GM21367 (cell line): ENCODE results near the gene AGTPBP1.
A peak's percentile ranks its signal among the peaks of the same experiment; 100 is the strongest.
"Not testable (repeated sequence)": the region's sequence is repeated elsewhere in the genome, so short reads cannot be mapped to it uniquely, and the experiment has no call there.

ENCODE experiments used
- ATAC-seq: cut with Tn5 transposase; IDR thresholded peaks from one replicate; pipeline ENCODE4 v1.9.1; 2021; ENCODE audit not compliant: unreplicated experiment

AGTPBP1 gene

GRCh38 chr9:85741875-85742596 is at the start of gene AGTPBP1:
AGTPBP1 (minus strand) TSS chr9:85741954; CDS start chr9:85712533, 29,421 bp downstream.
- ATAC-seq, result peak; percentile 74

- ATAC-seq, result not testable (repeated sequence)
Measured at GRCh38 chr9:85786116-85786515, 44.4 kb upstream of the AGTPBP1 start.

GRCh38 chr9:85773844-85774243 is 32.1 kb upstream of the AGTPBP1 start:
- ATAC-seq, result not testable (repeated sequence)

- not testable (repeated sequence) for ATAC-seq
Measured at GRCh38 chr9:85761802-85762201, 20.0 kb upstream of the AGTPBP1 start.

- not testable (repeated sequence) for ATAC-seq
Measured at GRCh38 chr9:85757716-85758115, 16.0 kb upstream of the AGTPBP1 start.

GRCh38 chr9:85756216-85756615 is 14.5 kb upstream of the AGTPBP1 start:
- not testable (repeated sequence) for ATAC-seq

GRCh38 chr9:85746309-85746708 is 4.6 kb upstream of the AGTPBP1 start:
- ATAC-seq, result no peak

GRCh38 chr9:85745203-85745602 is 3.4 kb upstream of the AGTPBP1 start:
- no peak for ATAC-seq

- no peak for ATAC-seq
Measured at GRCh38 chr9:85744480-85744879, 2.7 kb upstream of the AGTPBP1 start.

GRCh38 chr9:85743275-85744128 is 1.7 kb upstream of the AGTPBP1 start:
- ATAC-seq, result no peak

- no peak for ATAC-seq
Measured at GRCh38 chr9:85742597-85742936, 813 bp upstream of the AGTPBP1 start.

- peak; percentile 34 for ATAC-seq
Measured at GRCh38 chr9:85741095-85741874, 469 bp downstream of the AGTPBP1 start.

- ATAC-seq, result no peak
Measured at GRCh38 chr9:85740787-85741094, 1.0 kb downstream of the AGTPBP1 start.

GRCh38 chr9:85738509-85738908 is 3.2 kb downstream of the AGTPBP1 start:
- no peak for ATAC-seq

- ATAC-seq, result no peak
Measured at GRCh38 chr9:85737671-85738070, 4.1 kb downstream of the AGTPBP1 start.

GRCh38 chr9:85730916-85731630 is 10.7 kb downstream of the AGTPBP1 start:
- ATAC-seq, result no peak

GRCh38 chr9:85729882-85730281 is 11.9 kb downstream of the AGTPBP1 start:
- no peak for ATAC-seq

- no peak for ATAC-seq
Measured at GRCh38 chr9:85727500-85727899, 14.3 kb downstream of the AGTPBP1 start.

- ATAC-seq, result no peak
Measured at GRCh38 chr9:85726737-85727136, 15.0 kb downstream of the AGTPBP1 start.

GRCh38 chr9:85723215-85723614 is 18.5 kb downstream of the AGTPBP1 start:
- no peak for ATAC-seq

- ATAC-seq, result not testable (repeated sequence)
Measured at GRCh38 chr9:85719411-85719810, 22.3 kb downstream of the AGTPBP1 start.
